NCI-H187 (cell line): Measurements from ENCODE around the gene EMID1.

Source experiments
- DNase-seq, 2 experiments: peaks; one replicate each; lab custom pipeline; 2025; lab: John Stamatoyannopoulos, UW

EMID1 gene

GRCh38 chr22:29260601-29261315 is 55.1 kb downstream of the EMID1 start:
- no peak for DNase-seq

- DNase-seq = no peak
These were observed 58.1 kb downstream of the EMID1 start for GRCh38 chr22:29263791-29264276.

- no peak for DNase-seq
These were observed 59.6 kb downstream of the EMID1 start for GRCh38 chr22:29265305-29265704.

GRCh38 chr22:29265929-29266328 is 60.2 kb downstream of the EMID1 start:
- DNase-seq = no peak

DNA sequence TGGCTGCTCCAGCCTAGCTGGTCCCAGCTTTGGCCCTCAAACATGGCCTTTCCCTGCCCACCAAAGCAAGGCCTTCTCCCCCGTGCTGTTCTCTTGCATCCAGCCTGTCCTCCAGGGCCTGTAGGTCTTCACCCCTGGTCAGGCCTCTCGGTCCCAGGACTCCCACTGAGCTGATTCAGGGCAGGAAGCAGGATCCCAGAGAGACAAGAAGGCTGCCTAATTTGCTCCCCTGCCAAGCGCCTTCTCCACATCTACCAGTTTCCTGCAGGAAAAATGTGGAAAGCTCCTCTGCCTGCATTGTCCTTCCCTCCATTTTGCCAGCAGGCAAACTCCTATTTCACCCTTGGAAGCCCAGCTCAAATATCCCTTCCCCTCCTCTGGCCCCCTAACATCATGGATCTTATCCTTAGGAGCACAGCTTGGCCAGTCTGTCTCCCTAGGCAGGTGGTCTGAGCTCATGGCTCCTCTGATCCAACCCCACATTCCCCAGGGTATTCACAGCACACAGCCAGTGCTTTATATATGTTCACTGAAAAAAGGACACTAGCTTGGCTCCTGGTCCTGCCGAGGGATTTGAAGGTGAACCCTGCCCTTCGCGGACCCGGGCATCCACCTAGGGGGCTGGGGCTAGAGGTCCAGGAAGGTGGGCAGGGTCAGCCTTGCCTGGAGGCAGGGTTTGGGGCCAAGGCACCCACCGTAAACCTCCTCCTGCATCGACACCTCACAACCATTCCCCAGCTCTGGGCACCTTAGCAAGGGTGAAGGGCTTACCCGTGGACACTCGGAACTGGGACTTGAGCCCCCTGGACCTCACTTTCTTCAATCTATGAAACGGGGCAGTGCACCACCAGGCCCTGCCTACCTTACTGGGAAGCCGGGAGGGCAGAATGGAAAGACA is 61.1 kb downstream of the EMID1 start:
- no peak for DNase-seq

DNA sequence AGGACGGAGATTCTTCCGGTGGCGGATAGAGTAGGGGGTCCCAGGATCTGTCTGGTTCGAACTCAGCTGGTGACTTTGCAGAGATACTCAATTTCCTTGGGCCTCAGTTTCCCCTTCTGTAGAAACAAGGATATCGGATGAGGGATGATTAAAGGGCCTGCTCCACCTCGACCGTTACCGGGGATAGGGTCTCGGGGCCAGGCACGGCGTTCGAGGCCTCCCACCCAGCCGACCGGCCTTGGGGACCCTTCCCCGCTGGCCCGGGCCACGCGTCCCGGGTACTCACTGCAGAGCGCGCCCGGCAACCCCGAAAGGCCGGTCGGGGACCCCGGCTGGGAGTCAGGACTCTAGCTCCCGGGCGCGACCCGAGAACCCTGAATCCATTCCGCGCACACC is 61.8 kb downstream of the EMID1 start:
- DNase-seq = no peak

DNA sequence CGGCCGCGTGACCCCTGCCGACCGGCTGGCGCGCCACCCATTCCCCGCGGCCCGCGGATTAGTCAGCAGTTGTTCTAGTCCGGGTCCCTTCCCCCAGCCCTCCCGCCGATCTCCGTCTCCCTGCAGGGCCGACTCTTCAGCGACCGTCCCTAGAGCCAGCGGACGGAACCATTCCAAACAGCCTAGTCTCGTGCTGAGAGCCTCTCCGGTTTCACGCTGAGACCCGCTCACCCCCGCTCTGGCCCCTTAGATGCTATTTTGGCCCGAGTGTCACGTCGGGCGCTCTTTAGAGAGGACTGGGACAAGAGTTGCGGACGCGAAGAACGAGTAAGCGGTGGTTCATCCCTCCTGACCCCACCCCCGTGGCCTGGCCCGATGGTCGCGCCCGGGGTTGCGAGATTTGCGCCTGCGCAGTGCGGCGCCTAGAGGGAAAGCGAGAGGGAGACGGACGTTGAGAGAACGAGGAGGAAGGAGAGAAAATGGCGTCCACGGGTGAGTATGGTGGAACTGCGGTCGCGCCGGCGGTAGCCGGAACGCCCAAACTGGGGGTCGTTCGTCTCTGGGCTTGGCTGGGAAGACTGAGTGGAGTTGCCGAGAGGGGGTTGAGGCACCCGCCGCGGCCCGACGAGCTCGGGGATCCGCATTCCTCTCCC is 62.3 kb downstream of the EMID1 start, which contains the start of the genes EWSR1 and RHBDD3:
EWSR1 (plus strand) TSS at position 411 of the 653 bp plus-strand sequence; CDS start at position 480, 69 bp downstream.
RHBDD3 (minus strand) TSS at position 124 of the 653 bp plus-strand sequence. CDS start 2,355 bp downstream, outside the sequence.
- peak; percentile 58 to 66 for DNase-seq

- DNase-seq = no peak
These were observed 63.0 kb downstream of the EMID1 start for GRCh38 chr22:29268511-29269229.

GRCh38 chr22:29269230-29269604 is 63.5 kb downstream of the EMID1 start:
- no peak for DNase-seq

- no peak for DNase-seq
These were observed 64.2 kb downstream of the EMID1 start for GRCh38 chr22:29269731-29270474.

DNA sequence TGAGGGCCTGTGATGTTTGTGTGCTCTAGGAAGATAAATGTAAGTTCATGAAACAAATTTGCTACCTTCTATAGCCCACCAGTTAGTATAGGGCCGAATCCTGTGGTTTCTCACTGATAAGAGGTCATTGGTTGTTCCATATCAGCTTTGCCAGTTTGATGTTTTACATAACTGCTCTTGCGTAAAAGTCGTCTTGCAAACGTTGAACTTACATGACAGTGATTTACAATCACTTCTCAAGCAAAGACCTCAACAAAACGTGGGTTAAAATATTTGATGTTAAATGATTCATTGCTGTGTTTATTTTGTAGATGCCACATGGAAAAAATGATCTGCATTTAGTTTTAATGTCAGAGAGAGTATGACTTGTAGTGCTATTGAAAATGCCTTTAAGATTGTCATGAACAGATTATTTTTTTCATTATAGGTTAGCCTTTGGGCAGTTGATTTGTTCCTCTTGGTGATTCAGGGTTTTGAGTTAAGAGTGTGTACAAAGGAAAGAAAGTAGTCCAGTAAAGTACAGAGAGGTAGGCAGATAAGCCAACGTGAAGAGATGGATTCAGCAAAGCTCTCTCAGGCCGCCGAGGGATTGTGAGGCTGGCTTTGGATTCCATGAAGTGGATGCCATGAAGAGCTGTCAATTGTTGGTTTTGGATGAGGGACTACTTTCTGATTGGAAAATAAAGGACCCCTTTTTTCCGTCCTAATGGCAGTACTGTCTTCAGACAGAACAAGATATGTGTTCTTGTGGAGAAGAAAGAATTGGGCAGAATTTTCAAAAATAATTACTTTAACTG is 65.0 kb downstream of the EMID1 start:
- DNase-seq = no peak

DNA sequence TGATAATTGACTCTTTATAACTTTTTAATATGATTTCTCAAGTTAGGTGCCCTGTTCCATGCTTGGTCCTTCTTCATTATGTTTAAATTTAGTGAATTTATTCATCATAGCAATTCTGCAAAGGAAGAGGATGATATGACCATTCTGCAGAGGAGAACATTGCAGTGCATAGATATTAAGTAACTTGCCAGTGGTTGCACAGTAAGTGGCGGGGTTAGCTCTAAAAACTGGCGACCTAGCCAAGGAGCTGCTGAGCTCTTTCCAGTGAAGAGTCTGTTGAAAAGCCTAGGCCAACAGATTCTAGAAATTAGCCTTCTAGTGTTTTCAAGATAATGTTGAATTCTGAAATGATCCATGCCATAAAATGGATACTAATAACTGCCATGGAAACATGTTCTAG is 66.9 kb downstream of the EMID1 start:
- no peak for DNase-seq

DNA sequence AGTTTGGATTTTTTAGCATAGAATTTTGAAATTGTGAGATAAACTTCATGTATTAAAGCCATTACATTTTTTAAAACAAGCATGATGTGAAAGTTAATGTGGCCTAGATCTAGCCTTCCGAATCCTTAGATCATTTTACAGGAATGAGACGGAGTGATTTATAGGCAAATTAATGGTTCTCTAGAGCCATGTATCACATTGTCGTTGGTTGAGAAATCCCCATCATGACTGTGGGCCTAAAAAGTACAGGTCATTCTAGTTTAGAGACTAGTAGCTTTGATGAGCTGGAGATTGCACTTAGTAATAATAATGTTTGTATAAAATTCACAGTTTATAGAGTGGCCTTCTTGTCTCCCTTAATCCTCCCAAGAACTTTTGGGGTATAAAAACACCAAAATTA is 69.5 kb downstream of the EMID1 start:
- no peak for DNase-seq

DNA sequence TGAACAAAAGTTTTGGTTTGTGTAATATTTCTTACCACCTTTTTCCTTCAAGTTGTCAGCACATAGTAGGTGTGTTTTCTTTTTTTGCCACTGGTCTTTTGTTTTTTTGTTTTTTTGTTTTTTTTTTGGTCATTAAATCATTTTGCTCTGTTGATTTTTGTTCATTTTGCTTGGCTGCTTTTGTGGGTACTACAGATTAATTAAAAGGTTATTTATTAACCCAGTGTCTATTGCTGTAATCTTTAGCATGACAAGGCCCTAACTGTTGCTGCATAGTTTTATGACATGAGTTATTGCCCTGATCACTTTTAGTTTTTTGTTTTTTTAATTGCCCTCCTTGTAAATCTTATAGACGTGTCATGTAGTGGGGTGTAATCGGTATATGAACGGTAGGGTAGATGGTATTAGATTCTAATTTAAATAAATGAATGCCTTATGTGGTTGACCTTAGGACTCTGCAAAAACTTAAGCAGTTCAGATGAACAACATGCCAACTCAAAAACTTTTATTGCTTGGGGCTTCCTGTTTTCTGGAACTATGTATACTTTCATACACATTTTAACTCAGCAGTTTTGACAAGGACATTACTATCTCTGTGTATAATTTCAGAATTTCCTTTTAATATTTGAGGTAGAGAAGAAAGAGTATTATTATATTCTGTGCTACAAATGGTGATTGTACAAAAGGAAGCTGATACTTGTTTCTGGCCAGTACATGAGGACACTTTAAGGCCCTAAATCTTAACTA is 70.3 kb downstream of the EMID1 start:
- DNase-seq = no peak

DNA sequence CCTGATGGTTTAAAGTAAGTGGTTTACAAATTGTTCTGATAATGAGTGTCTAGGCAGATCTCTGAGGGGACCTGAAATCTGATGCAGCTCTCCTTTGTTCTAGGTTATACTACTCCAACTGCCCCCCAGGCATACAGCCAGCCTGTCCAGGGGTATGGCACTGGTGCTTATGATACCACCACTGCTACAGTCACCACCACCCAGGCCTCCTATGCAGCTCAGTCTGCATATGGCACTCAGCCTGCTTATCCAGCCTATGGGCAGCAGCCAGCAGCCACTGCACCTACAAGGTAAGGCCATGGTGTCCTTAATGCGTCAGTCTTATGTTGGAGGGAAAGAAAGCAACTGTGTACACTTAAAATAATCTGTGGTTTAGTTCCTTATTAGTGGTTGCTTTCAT is 72.2 kb downstream of the EMID1 start:
- DNase-seq = no peak

DNA sequence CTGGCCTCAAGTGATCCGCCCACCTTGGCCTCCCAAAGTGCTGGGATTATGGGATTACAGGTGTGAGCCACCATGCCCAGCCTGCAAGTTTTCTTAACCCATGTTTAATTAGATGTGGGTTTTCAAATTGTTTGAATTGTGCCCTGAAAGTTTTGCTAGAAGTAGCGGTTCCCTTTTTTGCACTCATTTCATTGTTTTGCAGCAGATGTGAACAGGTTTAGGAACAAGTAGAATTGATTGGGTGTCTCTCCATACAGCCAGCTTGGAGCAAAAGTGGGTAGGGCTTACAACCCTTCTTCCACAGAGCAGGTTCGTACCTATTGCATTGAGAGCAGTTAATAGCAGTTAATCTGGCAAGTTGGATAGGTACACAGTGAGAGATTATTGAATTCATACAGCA is 78.5 kb downstream of the EMID1 start:
- DNase-seq = no peak

GRCh38 chr22:29288837-29289236 is 83.1 kb downstream of the EMID1 start:
- DNase-seq = no peak

DNA sequence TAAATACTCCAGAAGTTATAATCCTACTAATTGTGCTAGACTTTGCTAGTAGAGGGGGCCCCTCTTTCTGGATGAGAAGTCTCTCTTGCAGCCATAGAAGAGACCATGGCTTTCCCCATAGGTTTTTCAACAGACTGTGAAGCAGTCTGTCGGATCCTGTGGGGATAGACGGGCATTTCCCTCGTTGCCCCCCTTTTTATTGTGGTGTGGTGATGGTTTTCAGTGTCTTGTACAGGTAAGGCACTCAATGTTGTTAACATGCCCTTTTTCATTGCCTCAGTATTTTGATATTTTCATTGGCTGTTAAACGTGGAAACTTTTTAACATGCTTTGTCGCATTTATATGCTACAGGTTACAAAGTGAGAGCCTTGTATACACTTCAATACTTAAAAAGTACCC is 84.4 kb downstream of the EMID1 start:
- DNase-seq = no peak

DNA sequence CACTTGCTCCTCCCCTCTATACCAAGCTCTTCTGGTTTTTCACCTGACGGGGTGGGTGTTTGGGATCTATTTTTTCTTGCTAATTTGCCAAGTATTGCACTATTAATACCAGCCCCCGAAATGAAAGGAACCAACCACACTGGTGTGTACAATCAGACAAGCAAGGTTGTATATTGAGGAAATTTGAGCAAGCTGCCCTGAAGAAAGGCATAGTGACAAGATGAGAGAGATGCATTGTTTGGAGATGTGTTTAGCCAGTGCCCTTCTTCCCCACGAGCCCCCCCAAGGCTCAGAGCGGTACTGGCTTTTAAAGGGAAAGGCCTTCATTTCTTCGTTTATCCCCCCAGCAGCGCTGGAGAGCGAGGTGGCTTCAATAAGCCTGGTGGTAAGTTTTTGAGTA is 85.5 kb downstream of the EMID1 start:
- DNase-seq = no peak
